PFSK-1 (cell line): Measurements from ENCODE around the gene NKAIN2.

Source experiments
- FOXP2 ChIP-seq: optimal IDR thresholded peaks from 2 replicates; pipeline ENCODE3; 2011; ENCODE audit warnings: borderline replicate concordance, control low read depth, inconsistent platforms; ENCODE audit not compliant: insufficient read depth; ENCODE audit errors: extremely low read length, extremely low read depth
- POLR2AphosphoS5 ChIP-seq: IDR thresholded peaks from 2 replicates; pipeline ENCODE4 v1.6.1; 2012; ENCODE audit warnings: low read depth, mild to moderate bottlenecking, control low read depth, low read length, moderate library complexity
- REST ChIP-seq, 2 experiments: IDR thresholded peaks; 2 replicates each; pipeline versions ENCODE4 v1.6.1 to v1.8.0; 2011 to 2012; ENCODE audit warnings: low read depth in 2 of 2, low read length in 2 of 2, control low read depth in 1 of 2, inconsistent platforms in 1 of 2, mild to moderate bottlenecking in 1 of 2, moderate library complexity in 1 of 2; ENCODE audit not compliant: insufficient read depth in 1 of 2
- SIN3A ChIP-seq: IDR thresholded peaks from 2 replicates; pipeline ENCODE4 v1.6.1; 2012; ENCODE audit warnings: mild to moderate bottlenecking, low read length, moderate library complexity, borderline replicate concordance; ENCODE audit not compliant: insufficient read depth
- TAF1 ChIP-seq: IDR thresholded peaks from 2 replicates; pipeline ENCODE4 v1.6.1; 2012; ENCODE audit warnings: low read length, control low read depth, borderline replicate concordance; ENCODE audit not compliant: insufficient read depth

DNA sequence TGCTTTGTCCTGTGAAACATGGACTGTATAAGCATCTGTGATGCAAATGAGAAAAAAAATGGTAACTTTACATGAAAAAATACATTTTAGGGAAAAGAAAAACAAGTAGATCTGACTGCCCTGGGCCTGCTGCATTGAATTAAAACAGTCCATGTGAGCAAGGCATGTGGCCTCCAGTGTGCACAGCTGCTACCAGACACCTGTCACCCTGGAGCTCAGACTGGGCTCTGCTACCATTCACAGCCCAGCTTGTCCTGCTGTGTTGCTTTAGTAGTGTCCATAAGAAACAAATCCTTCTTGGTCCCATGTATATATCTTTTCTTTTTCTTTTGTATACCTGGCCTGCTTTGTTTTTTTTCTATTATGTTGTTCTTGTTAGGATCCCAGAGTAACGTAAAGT lies 315.9 kb downstream of the NKAIN2 start:
- no peak for TF ChIP-seq POLR2AphosphoS5
- no peak for TF ChIP-seq FOXP2
- TF ChIP-seq TAF1, result no peak
- no peak for TF ChIP-seq REST (IDR thresholded peaks at IDR 0.05; ENCODE audit: insufficient read depth in 1 of 2, low read depth in 2 of 2, low read length in 2 of 2)
- TF ChIP-seq SIN3A, result no peak
